H1 (cell line): ENCODE data around the gene LPP. TPM values are rescaled to one million over a fixed set of nuclear protein-coding genes. Genes with fewer than 3 reads are reported as not detected.

Source experiments
- CTCF ChIA-PET: fragments of 300-600 bp; sonication (Branson Sonifier 250); formaldehyde crosslinking; loops from one replicate; lab custom pipeline; 2021; ENCODE audit not compliant: partially characterized antibody; lab: Charles Lee
- POLR2A ChIA-PET: fragments of 300-600 bp; sonication (Branson Sonifier 250); formaldehyde crosslinking; loops from one replicate; lab custom pipeline; 2021; ENCODE audit warnings: inconsistent platforms; ENCODE audit not compliant: partially characterized antibody; lab: Charles Lee
- DNase-seq, 2 experiments: peaks; one replicate each; pipeline versions ENCODE4 v3.0.0 to v3.0.0-alpha.2; 2010 to 2022; ENCODE audit warnings: low spot score in 2 of 2, low read depth in 1 of 2, mixed read lengths in 1 of 2
- FAIRE-seq: peaks from 2 replicates; lab custom pipeline; 2011; peaks lifted over from hg19 to GRCh38; lab: Jason Lieb, UNC
- H2AFZ ChIP-seq: 2 replicates; pipeline ENCODE4 v1.8.1; 2012; ENCODE audit warnings: low read length, inconsistent platforms
- H2AK5ac ChIP-seq: 2 replicates; pipeline ENCODE4 v1.6.1; 2013; ENCODE audit warnings: low read depth, low read length
- H2BK120ac ChIP-seq: replicated peaks from 2 replicates; pipeline ENCODE3; 2013; ENCODE audit warnings: low read depth, low read length, inconsistent platforms
- H2BK12ac ChIP-seq: 2 replicates; pipeline ENCODE4 v1.6.1; 2013; ENCODE audit warnings: low read depth, low read length
- H2BK15ac ChIP-seq: 2 replicates; pipeline ENCODE4 v1.6.1; 2013; ENCODE audit warnings: low read length
- H2BK20ac ChIP-seq: 2 replicates; pipeline ENCODE4 v1.6.1; 2013; ENCODE audit warnings: low read length
- H2BK5ac ChIP-seq: 2 replicates; pipeline ENCODE4 v1.6.1; 2013; ENCODE audit warnings: low read depth, low read length
- H3K14ac ChIP-seq: 2 replicates; pipeline ENCODE4 v1.6.1; 2013; ENCODE audit warnings: inconsistent platforms; ENCODE audit not compliant: insufficient read length
- H3K18ac ChIP-seq: 2 replicates; pipeline ENCODE4 v1.6.1; 2013; ENCODE audit warnings: low read length; ENCODE audit errors: extremely low read depth
- H3K23ac ChIP-seq: 2 replicates; pipeline ENCODE4 v1.6.1; 2013; ENCODE audit warnings: inconsistent platforms; ENCODE audit not compliant: insufficient read length
- H3K23me2 ChIP-seq: 2 replicates; pipeline ENCODE4 v1.6.1; 2013; ENCODE audit warnings: low read depth, low read length
- H3K27ac ChIP-seq: 2 replicates; pipeline ENCODE4 v1.6.1; 2011; ENCODE audit warnings: low read depth, low read length, inconsistent platforms
- H3K27me3 ChIP-seq, 4 experiments: replicated peaks in 1 of 4; 1 replicate in 1 of 4; 2 replicates in 3 of 4; pipeline versions ENCODE4 v1.6.1 to v1.8.1; 2011 to 2013; ENCODE audit warnings: low read length in 3 of 4, mild to moderate bottlenecking in 3 of 4, inconsistent platforms in 2 of 4, mixed read lengths in 2 of 4, moderate library complexity in 1 of 4; ENCODE audit not compliant: control insufficient read depth in 3 of 4, insufficient read depth in 3 of 4; ENCODE audit errors: extremely low read depth in 1 of 4
- H3K36me3 ChIP-seq, 4 experiments: 2 replicates each; pipeline versions ENCODE4 v1.6.1 to v1.8.1; 2011 to 2013; ENCODE audit warnings: mild to moderate bottlenecking in 4 of 4, low read length in 3 of 4, moderate library complexity in 2 of 4, control low read depth in 1 of 4, inconsistent platforms in 1 of 4; ENCODE audit not compliant: insufficient read depth in 4 of 4, control insufficient read depth in 2 of 4
- H3K4ac ChIP-seq: replicated peaks from 2 replicates; pipeline ENCODE3; 2013; ENCODE audit warnings: low read length, low read depth, mixed read lengths, inconsistent platforms; ENCODE audit not compliant: insufficient read length
- H3K4me1 ChIP-seq, 4 experiments: replicated peaks in 1 of 4; 1 replicate in 1 of 4; 2 replicates in 3 of 4; pipeline versions ENCODE4 v1.6.1 to v1.8.1; 2011 to 2013; ENCODE audit warnings: low read length in 3 of 4, inconsistent platforms in 2 of 4, mixed read lengths in 1 of 4; ENCODE audit not compliant: insufficient read depth in 4 of 4, control insufficient read depth in 3 of 4
- H3K4me2 ChIP-seq, 2 experiments: 2 replicates each; pipeline versions ENCODE4 v1.6.1 to v1.8.1; 2011 to 2013; ENCODE audit warnings: low read depth in 2 of 2, low read length in 2 of 2, control low read depth in 1 of 2, inconsistent platforms in 1 of 2, mild to moderate bottlenecking in 1 of 2; ENCODE audit not compliant: insufficient read depth in 1 of 2
- H3K4me3 ChIP-seq, 4 experiments: fragments of 200-600, 300-600 bp in 1 of 4; sonication (generic), shearing (Covaris generic), sonication (Bioruptor Twin) in 1 of 4; 2 replicates each; pipeline versions ENCODE4 v1.5.1 to v1.8.1; 2011 to 2016; ENCODE audit warnings: low read length in 4 of 4, low read depth in 3 of 4, control low read depth in 2 of 4, inconsistent platforms in 2 of 4, mild to moderate bottlenecking in 2 of 4, mixed read lengths in 1 of 4, moderate library complexity in 1 of 4; ENCODE audit not compliant: insufficient read depth in 2 of 4; ENCODE audit errors: extremely low read depth in 1 of 4
- H3K56ac ChIP-seq: replicated peaks from 2 replicates; pipeline ENCODE3; 2013; ENCODE audit warnings: low read depth, mild to moderate bottlenecking, mixed read lengths, low read length, inconsistent platforms; ENCODE audit not compliant: insufficient read length
- H3K79me1 ChIP-seq: 2 replicates; pipeline ENCODE4 v1.6.1; 2013; ENCODE audit warnings: low read depth, low read length, control low read depth
- H3K79me2 ChIP-seq, 2 experiments: 2 replicates each; pipeline versions ENCODE4 v1.6.1 to v1.8.1; 2012 to 2013; ENCODE audit warnings: low read length in 2 of 2, mild to moderate bottlenecking in 2 of 2, inconsistent platforms in 1 of 2; ENCODE audit not compliant: insufficient read depth in 2 of 2, control insufficient read depth in 1 of 2
- H3K9ac ChIP-seq, 4 experiments: replicated peaks in 1 of 4; 1 replicate in 1 of 4; 2 replicates in 3 of 4; pipeline versions ENCODE4 v1.6.1 to v1.8.1; 2011 to 2013; ENCODE audit warnings: low read depth in 3 of 4, low read length in 3 of 4, control low read depth in 2 of 4, mild to moderate bottlenecking in 2 of 4, moderate library complexity in 2 of 4, inconsistent platforms in 1 of 4; ENCODE audit errors: extremely low read depth in 1 of 4
- H3K9me3 ChIP-seq, 2 experiments: 2 replicates each; pipeline versions ENCODE4 v1.6.1 to v1.8.1; 2012 to 2013; ENCODE audit warnings: mild to moderate bottlenecking in 2 of 2, moderate library complexity in 2 of 2, control low read depth in 1 of 2, inconsistent platforms in 1 of 2, low read depth in 1 of 2, low read length in 1 of 2, mixed read lengths in 1 of 2; ENCODE audit not compliant: insufficient read depth in 2 of 2
- H4K20me1 ChIP-seq, 2 experiments: replicated peaks in 1 of 2; 2 replicates each; pipeline versions ENCODE3 to v1.8.1; 2011 to 2013; ENCODE audit warnings: inconsistent platforms in 2 of 2, low read length in 2 of 2, mild to moderate bottlenecking in 1 of 2; ENCODE audit not compliant: insufficient read depth in 2 of 2, control insufficient read depth in 1 of 2
- H4K5ac ChIP-seq: 2 replicates; pipeline ENCODE4 v1.6.1; 2013; ENCODE audit warnings: low read length, low read depth, mixed read lengths, inconsistent platforms; ENCODE audit not compliant: insufficient read length
- H4K8ac ChIP-seq: 2 replicates; pipeline ENCODE4 v1.8.0; 2013; ENCODE audit warnings: mild to moderate bottlenecking, moderate library complexity, low read length, inconsistent platforms; ENCODE audit not compliant: insufficient read depth; ENCODE audit errors: extremely low read depth
- H4K91ac ChIP-seq: replicated peaks from 2 replicates; pipeline ENCODE3; 2013; ENCODE audit warnings: low read length, mixed read lengths, inconsistent platforms; ENCODE audit not compliant: insufficient read length
- JUND ChIP-seq: IDR thresholded peaks from 2 replicates; pipeline ENCODE4 v1.6.1; 2011; ENCODE audit warnings: mild to moderate bottlenecking, improper control_type of control experiment, low read length
- POLR2AphosphoS5 ChIP-seq: IDR thresholded peaks from 2 replicates; pipeline ENCODE4 v1.6.1; 2011; ENCODE audit warnings: low read depth, low read length
- SP2 ChIP-seq: IDR thresholded peaks from 2 replicates; pipeline ENCODE4 v1.6.1; 2012; ENCODE audit warnings: mild to moderate bottlenecking, low read length, inconsistent platforms
- WGBS, 2 experiments: shearing (Covaris generic) in 1 of 2; methylation state at CpG; one replicate each; pipeline versions ENCODE4 v1.1.6 to v1.1.7; 2013 to 2015; ENCODE audit warnings: low lambda C conversion rate in 2 of 2, mixed read lengths in 2 of 2, inconsistent platforms in 1 of 2, low coverage in 1 of 2, missing lambda C conversion rate in 1 of 2; ENCODE audit not compliant: insufficient replicate concordance in 2 of 2, insufficient coverage in 1 of 2, insufficient read length in 1 of 2; ENCODE audit errors: extremely low coverage in 1 of 2, missing lambda C conversion rate in 1 of 2; 5-methylcytosine and 5-hydroxymethylcytosine counted together
- polyA plus RNA-seq, 7 experiments: library from polyadenylated mRNA; depleted of rRNA in 3 of 7; stranded (reverse) in 5 of 7; unstranded in 2 of 7; fragments of >200 nt in 5 of 7; fragments of 200-250 nt in 2 of 7; gene quantifications; 1 replicate in 5 of 7; 2 replicates in 1 of 7; 4 replicates in 1 of 7; pipeline versions ENCODE4 v1.2.1 to v1.2.3, GENCODE V29; 2011 to 2013; ENCODE audit warnings: missing spikeins in 2 of 7, mixed read lengths in 2 of 7
- total RNA-seq: library from RNA; stranded (reverse); fragmentation: NEBNext Ultra II Directional; extraction: Animal tissue kit (Norgen Biotek cat#: 25700); gene quantifications from 2 replicates; pipeline ENCODE4 v1.2.1, GENCODE V29; 2021

Gene LPP
- total and polyA plus RNA-seq, 2 of the 8 experiments (the other 6 are each of a cell fraction or from before 2014, with no cell fraction given) = 10.0 to 53.3 TPM

DNA sequence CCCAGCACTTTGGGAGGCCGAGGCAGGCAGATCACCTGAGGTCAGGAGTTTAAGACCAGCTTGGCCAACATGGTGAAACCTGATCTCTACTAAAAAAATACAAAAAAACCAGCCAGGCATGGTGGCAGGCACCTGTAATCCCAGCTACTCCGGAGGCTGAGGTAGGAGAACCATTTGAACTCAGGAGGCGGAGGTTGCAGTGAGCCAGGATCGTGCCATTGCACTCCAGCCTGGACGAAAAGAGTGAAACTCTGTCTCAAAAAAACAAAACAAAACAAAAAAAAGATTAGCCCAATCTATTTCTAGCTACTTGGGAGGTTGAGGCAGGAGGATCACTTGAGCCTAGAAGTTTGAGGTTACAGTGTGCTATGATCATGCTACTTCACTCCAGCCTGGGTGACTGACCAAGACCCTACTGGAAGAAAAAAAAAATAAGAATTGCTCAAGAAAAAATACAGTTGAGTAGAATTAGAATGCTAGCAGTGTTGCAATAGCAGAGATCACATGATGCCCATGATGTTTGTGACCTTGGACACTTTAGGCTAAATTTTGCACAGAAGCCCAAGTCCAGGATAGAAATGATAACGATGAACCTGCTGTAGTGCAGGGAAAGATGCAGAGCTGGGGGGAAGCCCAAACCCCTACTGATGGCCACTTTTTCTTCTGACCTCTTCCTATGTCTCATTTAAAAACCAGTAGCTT lies 162.2 kb downstream of the LPP start:
- no peak overlapping the region for H4K91ac ChIP-seq
- H2AFZ ChIP-seq = no peak overlapping the region
- H3K36me3 ChIP-seq = no peaks in the 10 kb centered on the region
- H3K9me3 ChIP-seq = no peaks in the 10 kb centered on the region
- H4K20me1 ChIP-seq = peaks cover 0 to 1% of the 10 kb centered on the region in 2 experiments
- H3K56ac ChIP-seq = no peak overlapping the region
- no peak overlapping the region for H3K23ac ChIP-seq
- CTCF ChIA-PET = interaction anchor here (1.1 to 1.4 kb wide), 3 partner anchors 14 to 111 kb away, joined by 3 to 7 read pairs (median 4); no protein-coding TSS in a partner anchor
- no peak for FAIRE-seq
- H3K4me2 ChIP-seq = no peak overlapping the region
- H2BK15ac ChIP-seq = no peak overlapping the region
- H2AK5ac ChIP-seq = no peak overlapping the region
- 94% methylated on average over 6 of the region's 6 CpGs; no CpG with 5 or more reads in 1 of the 2 experiments for WGBS, 2 experiments
- H4K8ac ChIP-seq = no peak overlapping the region
- no peak overlapping the region for H3K9ac ChIP-seq
- H2BK12ac ChIP-seq = no peak overlapping the region
- no peaks in the 10 kb centered on the region for H3K23me2 ChIP-seq
- H4K5ac ChIP-seq = no peak overlapping the region
- POLR2A ChIA-PET = interaction anchor here (0.8 to 1.8 kb wide), 2 partner anchors 12 to 14 kb away, joined by 3 read pairs; no protein-coding TSS in a partner anchor
- no peak overlapping the region for H3K27ac ChIP-seq
- no peak overlapping the region for H2BK120ac ChIP-seq
- H3K14ac ChIP-seq = no peak overlapping the region
- no peaks in the 10 kb centered on the region for H3K27me3 ChIP-seq
- H2BK20ac ChIP-seq = no peak overlapping the region
- H3K4me1 ChIP-seq = no peaks in the 10 kb centered on the region
- no peak overlapping the region for H3K4me3 ChIP-seq
- H3K4ac ChIP-seq = no peak overlapping the region
- no peak overlapping the region for H3K18ac ChIP-seq
- no peak overlapping the region for H2BK5ac ChIP-seq
- no peaks in the 10 kb centered on the region for H3K79me1 ChIP-seq
- DNase-seq = no peak
- H3K79me2 ChIP-seq = no peaks in the 10 kb centered on the region
- TF ChIP-seq SP2 (no peak), JUND (no peak), POLR2AphosphoS5 (no peak)
